Esophagus muscularis mucosa (tissue), 4 donors: ENCODE results near the gene ZNF124.

ENCODE experiments used
- CTCF ChIP-seq, 3 experiments: fragments of 200-600 bp in 2 of 3; fragments of 450-650 bp in 1 of 3; sonication (generic) in 2 of 3; IDR thresholded peaks; one replicate each; pipeline ENCODE4 v1.5.1; 2017 to 2019; ENCODE audit warnings: antibody characterized with exemption in 3 of 3, mild to moderate bottlenecking in 2 of 3, moderate library complexity in 1 of 3
- EP300 ChIP-seq: sonication (generic); formaldehyde crosslinking; IDR thresholded peaks from one replicate; pipeline ENCODE4 v1.6.1; 2017; ENCODE audit warnings: antibody characterized with exemption
- POLR2A ChIP-seq: fragments of 450-650 bp; IDR thresholded peaks from one replicate; pipeline ENCODE4 v1.6.1; 2017; ENCODE audit warnings: antibody characterized with exemption, moderate library complexity, mild to moderate bottlenecking, low read depth
- POLR2AphosphoS5 ChIP-seq, 2 donors: sonication (generic); formaldehyde crosslinking; IDR thresholded peaks; one replicate each; pipeline ENCODE4 v1.6.1; 2017; ENCODE audit warnings: antibody characterized with exemption in 2 of 2

GRCh38 chr1:247114351-247115140 is 57.3 kb downstream of the ZNF124 start:
- TF ChIP-seq EP300 (no peak), CTCF (IDR thresholded peaks at IDR 0.05) (no peak), POLR2AphosphoS5 (IDR thresholded peaks at IDR 0.05) (no peak), POLR2A (no peak)
